Suprapubic skin (tissue), 4 donors: ENCODE measurements around the gene ETS1. TPM values are rescaled to one million over a fixed set of nuclear protein-coding genes. Genes with fewer than 3 reads are reported as not detected.

Experiments
- DNase-seq, 2 donors: peaks; one replicate each; pipeline ENCODE4 v3.0.0-alpha.2; 2019; ENCODE audit warnings: low spot score in 2 of 2
- H3K27ac ChIP-seq: fragments of 200-600 bp; sonication (generic); one replicate; pipeline ENCODE4 v1.5.1; 2019
- H3K27me3 ChIP-seq: fragments of 200-600 bp; sonication (generic); one replicate; pipeline ENCODE4 v1.5.1; 2019
- H3K36me3 ChIP-seq: fragments of 200-600 bp; sonication (generic); one replicate; pipeline ENCODE4 v1.5.1; 2019
- H3K4me1 ChIP-seq: fragments of 200-600 bp; sonication (generic); one replicate; pipeline ENCODE4 v1.5.1; 2019
- H3K4me3 ChIP-seq: fragments of 200-600 bp; sonication (generic); one replicate; pipeline ENCODE4 v1.5.1; 2019; ENCODE audit warnings: mild to moderate bottlenecking
- H3K9me3 ChIP-seq: fragments of 200-600 bp; sonication (generic); one replicate; pipeline ENCODE4 v1.5.1; 2019
- EP300 ChIP-seq: sonication (generic); formaldehyde crosslinking; IDR thresholded peaks from one replicate; pipeline ENCODE4 v1.6.1; 2017; ENCODE audit warnings: antibody characterized with exemption
- POLR2A ChIP-seq, 2 donors: fragments of 450-650 bp; IDR thresholded peaks; one replicate each; pipeline ENCODE4 v1.6.1; 2017; ENCODE audit warnings: antibody characterized with exemption in 2 of 2, mild to moderate bottlenecking in 2 of 2, moderate library complexity in 2 of 2
- POLR2AphosphoS5 ChIP-seq, 3 donors: sonication (generic); formaldehyde crosslinking; IDR thresholded peaks; one replicate each; pipeline ENCODE4 v1.6.1; 2017; ENCODE audit warnings: antibody characterized with exemption in 3 of 3
- WGBS: methylation state at CpG from one replicate; pipeline ENCODE4 v1.1.5; 2018; 5-methylcytosine and 5-hydroxymethylcytosine counted together
- total RNA-seq, 4 donors: library from RNA; depleted of rRNA; stranded (reverse); fragments of >200 nt; gene quantifications; one replicate each; pipeline ENCODE4 v1.1.0, GENCODE V29; 2016
- TF ChIP-seq, protein P1 (sequence below), 2 donors: fragments of 200-600 bp in 1 of 2; fragments of 450-650 bp in 1 of 2; sonication (generic) in 1 of 2; IDR thresholded peaks; one replicate each; pipeline ENCODE4 v1.5.1; 2016 to 2019; ENCODE audit warnings: antibody characterized with exemption in 2 of 2, mild to moderate bottlenecking in 1 of 2, moderate library complexity in 1 of 2

Gene ETS1
- total RNA-seq, 4 donors from 2014 or later: 21.7 to 42.6 (median 33.7) TPM

DNA sequence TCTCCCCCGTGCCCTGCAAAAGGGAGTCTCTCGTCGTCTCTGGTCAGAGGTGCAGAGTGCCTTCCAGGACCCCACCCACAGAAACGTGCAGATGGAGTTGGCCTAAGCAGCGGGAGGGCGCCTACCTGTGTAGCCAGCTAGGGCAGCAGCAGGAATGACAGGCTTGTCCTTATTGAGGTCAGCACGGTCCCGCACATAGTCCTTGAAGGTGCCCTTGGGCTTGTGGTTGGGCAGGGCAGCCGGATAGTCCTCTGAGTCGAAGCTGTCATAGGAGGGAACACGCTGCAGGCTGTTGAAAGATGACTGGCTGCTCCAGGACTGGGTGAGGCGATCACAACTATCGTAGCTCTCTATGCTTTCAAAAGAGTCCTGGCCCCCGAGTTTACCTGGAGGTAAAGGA lies 107.3 kb downstream of the ETS1 start:
- Histone ChIP-seq H3K4me3 (no peak overlapping the region), H3K27ac (peak overlapping the region; percentile 53), H3K4me1 (peaks cover 82% of the 10 kb centered on the region), H3K36me3 (peaks cover 20% of the 10 kb centered on the region), H3K27me3 (no peaks in the 10 kb centered on the region), H3K9me3 (no peaks in the 10 kb centered on the region)
- no peak for TF ChIP-seq EP300
- TF ChIP-seq, protein P1, sequence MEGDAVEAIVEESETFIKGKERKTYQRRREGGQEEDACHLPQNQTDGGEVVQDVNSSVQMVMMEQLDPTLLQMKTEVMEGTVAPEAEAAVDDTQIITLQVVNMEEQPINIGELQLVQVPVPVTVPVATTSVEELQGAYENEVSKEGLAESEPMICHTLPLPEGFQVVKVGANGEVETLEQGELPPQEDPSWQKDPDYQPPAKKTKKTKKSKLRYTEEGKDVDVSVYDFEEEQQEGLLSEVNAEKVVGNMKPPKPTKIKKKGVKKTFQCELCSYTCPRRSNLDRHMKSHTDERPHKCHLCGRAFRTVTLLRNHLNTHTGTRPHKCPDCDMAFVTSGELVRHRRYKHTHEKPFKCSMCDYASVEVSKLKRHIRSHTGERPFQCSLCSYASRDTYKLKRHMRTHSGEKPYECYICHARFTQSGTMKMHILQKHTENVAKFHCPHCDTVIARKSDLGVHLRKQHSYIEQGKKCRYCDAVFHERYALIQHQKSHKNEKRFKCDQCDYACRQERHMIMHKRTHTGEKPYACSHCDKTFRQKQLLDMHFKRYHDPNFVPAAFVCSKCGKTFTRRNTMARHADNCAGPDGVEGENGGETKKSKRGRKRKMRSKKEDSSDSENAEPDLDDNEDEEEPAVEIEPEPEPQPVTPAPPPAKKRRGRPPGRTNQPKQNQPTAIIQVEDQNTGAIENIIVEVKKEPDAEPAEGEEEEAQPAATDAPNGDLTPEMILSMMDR (IDR thresholded peaks at IDR 0.05): no peak
- WGBS: 74% methylated on average over 12 of the region's 14 CpGs
- DNase-seq: no peak

DNA sequence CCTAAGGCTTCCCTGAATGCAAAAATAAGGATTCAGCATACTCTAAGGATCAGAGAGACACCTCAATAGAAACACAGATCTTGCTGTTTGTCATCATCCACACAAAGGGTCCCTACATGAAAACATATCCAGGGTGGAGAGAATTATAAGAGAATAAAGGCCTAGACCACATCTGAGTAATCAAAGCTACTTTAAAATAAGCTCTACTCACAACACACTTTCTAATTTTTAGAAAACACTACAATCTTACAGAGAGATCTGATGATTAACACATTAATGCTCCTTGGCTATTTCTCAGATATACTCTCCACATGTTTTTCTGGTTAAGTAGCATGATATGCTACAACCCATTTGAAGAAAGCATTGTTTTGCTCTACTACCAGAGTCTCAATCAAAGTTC lies 108.2 kb downstream of the ETS1 start:
- Histone ChIP-seq H3K4me3 (no peak overlapping the region), H3K36me3 (peaks cover 17% of the 10 kb centered on the region), H3K27me3 (no peaks in the 10 kb centered on the region), H3K9me3 (no peaks in the 10 kb centered on the region), H3K27ac (peak overlapping the region; percentile 53), H3K4me1 (peaks cover 89% of the 10 kb centered on the region)
- TF ChIP-seq POLR2AphosphoS5 (IDR thresholded peaks at IDR 0.05) (no peak), POLR2A (IDR thresholded peaks at IDR 0.05) (no peak), EP300 (no peak)
- TF ChIP-seq, protein P1 (IDR thresholded peaks at IDR 0.05): no peak
- DNase-seq: no peak

DNA sequence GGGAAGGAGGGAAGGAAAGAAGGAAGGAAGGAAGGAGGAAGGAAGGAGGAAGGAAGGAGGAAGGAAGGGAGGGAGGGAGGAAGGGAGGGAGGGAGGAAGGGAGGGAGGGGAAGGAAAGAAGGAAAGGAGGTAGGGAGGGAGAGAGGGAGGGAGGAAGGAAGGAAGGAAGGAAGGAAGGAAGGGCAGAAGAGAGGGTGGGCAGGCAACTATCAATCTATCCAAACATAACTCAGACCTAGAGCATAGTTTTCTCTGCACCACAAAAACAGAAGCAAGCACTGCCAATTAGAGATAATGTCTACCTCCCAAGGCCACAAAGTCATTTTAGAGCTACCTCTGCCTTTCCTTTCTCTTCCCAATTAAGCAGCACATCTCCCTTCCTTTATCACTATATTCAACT lies 109.1 kb downstream of the ETS1 start:
- Histone ChIP-seq H3K27ac (no peak overlapping the region), H3K4me3 (no peak overlapping the region), H3K4me1 (peaks cover 94% of the 10 kb centered on the region), H3K9me3 (no peaks in the 10 kb centered on the region), H3K27me3 (no peaks in the 10 kb centered on the region), H3K36me3 (peaks cover 17% of the 10 kb centered on the region)
- no peak for TF ChIP-seq POLR2A (IDR thresholded peaks at IDR 0.05)
- no peak for TF ChIP-seq POLR2AphosphoS5 (IDR thresholded peaks at IDR 0.05)
- TF ChIP-seq EP300: no peak
- TF ChIP-seq, protein P1 (IDR thresholded peaks at IDR 0.05): no peak
- DNase-seq: no peak

DNA sequence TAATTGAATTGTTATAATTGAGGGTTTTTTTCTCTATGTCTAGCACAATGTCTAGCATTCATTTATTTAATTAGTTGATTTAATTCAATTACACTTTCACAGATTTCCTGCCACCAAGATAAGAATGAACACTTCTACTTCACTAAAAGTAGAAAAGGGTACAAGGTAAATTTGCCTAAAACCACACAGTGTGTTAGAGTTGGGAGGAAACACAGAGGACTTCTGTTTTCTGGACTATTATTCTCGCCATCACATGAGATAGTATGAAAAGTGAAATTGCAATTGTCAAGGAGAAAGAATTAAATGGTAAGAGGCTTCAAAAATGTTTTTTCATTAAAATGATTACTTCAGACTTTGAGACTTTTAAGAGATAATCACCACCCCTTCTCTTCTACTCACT lies 109.5 kb downstream of the ETS1 start:
- Histone ChIP-seq H3K4me1 (peaks cover 92% of the 10 kb centered on the region), H3K9me3 (no peaks in the 10 kb centered on the region), H3K27ac (no peak overlapping the region), H3K27me3 (no peaks in the 10 kb centered on the region), H3K36me3 (peaks cover 17% of the 10 kb centered on the region), H3K4me3 (no peak overlapping the region)
- TF ChIP-seq, protein P1 (IDR thresholded peaks at IDR 0.05): no peak
- TF ChIP-seq POLR2AphosphoS5 (IDR thresholded peaks at IDR 0.05) (no peak), POLR2A (IDR thresholded peaks at IDR 0.05) (no peak), EP300 (no peak)
- DNase-seq: no peak
- WGBS: 89% methylated on average over 1 of the region's 1 CpG

DNA sequence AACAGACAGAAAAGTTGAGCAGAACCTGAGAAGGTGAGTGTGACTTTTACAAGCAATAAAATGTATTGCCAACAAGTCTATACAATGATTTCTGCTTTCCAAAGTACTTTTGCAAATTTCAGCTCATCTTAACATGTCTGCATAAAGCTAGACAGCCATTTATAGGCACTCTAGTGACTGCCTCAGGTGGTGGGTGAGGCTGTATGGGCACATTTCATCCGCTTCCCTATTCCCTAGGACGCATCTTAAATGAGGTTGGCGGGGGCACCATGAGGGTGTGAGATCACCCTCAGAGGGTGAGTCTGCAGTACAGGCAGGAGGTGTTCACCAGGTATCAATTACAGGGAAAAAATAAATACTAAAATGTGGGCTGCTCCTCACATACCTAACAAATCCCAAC lies 110.1 kb downstream of the ETS1 start:
- WGBS: 54% methylated on average over 3 of the region's 3 CpGs
- peaks cover 21% of the 10 kb centered on the region for H3K36me3 ChIP-seq
- H3K4me3 ChIP-seq: no peak overlapping the region
- DNase-seq: no peak
- H3K27ac ChIP-seq: peak overlapping the region; percentile 1
- TF ChIP-seq EP300 (no peak), POLR2A (IDR thresholded peaks at IDR 0.05) (no peak), POLR2AphosphoS5 (IDR thresholded peaks at IDR 0.05) (no peak)
- TF ChIP-seq, protein P1 (IDR thresholded peaks at IDR 0.05): no peak
- H3K9me3 ChIP-seq: no peaks in the 10 kb centered on the region
- H3K27me3 ChIP-seq: no peaks in the 10 kb centered on the region
- peaks cover 91% of the 10 kb centered on the region for H3K4me1 ChIP-seq
